Activated CD4-positive, alpha-beta T cell treated with anti-CD3 and anti-CD28 coated beads, Interleukin-2, amount 50 U/mL, for 16 hours (primary cell): Measurements from ENCODE around the gene CRYZ.
"Not testable (repeated sequence)": the region's sequence is repeated elsewhere in the genome, so short reads cannot be mapped to it uniquely, and the experiment has no call there.

Source experiments
- DNase-seq: peaks from one replicate; pipeline ENCODE4 v3.0.0-alpha.2; 2020

Gene CRYZ

DNA sequence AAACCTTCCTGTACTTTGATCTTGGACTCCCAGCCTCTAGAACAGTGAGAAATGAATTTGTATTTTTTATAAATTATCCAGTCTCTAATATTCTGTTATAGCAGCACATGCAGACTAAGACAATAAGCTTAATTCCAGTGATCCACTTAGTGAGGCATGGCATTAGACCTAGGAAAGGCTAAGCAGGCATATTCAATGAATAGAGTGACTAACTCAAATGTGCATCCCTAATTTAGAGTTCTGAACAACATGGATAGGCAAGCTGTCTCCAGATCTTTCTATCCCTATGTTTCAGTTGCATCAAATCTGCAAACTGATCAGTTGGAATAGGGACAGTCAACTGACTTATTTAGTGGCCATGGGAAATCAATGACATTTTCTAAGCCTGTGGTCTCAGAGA is 54.9 kb downstream of the CRYZ start:
- no peak for DNase-seq

DNA sequence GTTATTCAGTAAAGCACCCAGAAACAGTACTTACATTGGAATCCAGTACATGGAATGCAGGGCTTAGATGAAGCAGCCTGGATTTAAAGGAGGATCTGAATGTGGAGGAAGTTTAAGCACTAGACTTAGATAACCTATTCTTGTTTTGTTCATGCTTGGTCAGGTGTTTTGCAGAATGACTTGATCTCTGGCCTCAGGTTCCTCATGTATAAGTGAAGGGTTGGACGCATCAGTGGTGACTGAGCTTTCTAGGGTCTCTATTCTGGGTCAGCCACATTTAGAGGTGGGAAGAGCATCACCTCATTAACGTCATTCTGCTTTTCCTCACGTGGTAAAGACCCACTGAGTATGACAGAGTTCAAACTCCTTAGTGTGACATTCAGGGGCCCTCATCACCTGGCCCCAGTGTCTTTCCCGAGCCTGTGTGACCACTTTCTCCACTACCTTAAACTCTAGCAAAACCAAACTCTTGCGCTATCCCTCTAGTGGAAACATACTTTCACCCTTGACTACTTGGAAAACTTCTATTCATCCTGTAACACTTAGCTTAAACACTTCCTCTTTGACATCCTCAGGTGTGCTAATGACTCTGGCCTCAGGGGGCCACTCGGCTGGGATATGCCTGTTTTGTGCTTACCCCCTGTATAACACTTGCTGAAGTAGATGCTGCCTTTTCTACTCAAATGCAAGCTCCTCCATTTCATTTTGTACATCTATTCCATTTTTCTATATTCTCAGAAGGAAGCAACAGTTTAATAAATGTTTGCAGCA is 58.4 kb downstream of the CRYZ start:
- DNase-seq: no peak

GRCh38 chr1:74673351-74674111 is 59.3 kb downstream of the CRYZ start, which contains the start of gene ERICH3:
ERICH3 (minus strand) TSS chr1:74673792; CDS start chr1:74673519, 273 bp downstream.
- DNase-seq: no peak

GRCh38 chr1:74670866-74671265 is 62.0 kb downstream of the CRYZ start:
- DNase-seq: not testable (repeated sequence)
